ENCODE results near the gene CEP112.

The CEP112 gene

DNA sequence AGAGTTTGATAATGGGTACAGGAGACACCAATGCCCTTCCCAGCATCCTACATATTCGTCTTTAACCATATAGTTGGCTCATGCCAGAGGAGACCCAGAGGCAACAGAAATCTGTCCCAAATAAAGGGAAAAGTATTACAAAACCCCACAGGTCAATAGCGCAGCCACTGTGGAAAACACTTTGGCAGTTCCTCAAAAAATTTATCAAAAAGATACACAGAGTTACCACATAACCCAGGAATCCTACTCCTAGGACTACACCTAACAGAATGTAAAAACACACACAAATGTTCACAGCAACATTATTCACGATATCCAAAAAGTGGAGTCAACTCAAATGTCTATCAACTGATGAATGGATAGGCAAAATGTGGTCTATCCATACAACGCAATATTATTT lies 135.8 kb downstream of the CEP112 start:
- no peak for DNase-seq

DNA sequence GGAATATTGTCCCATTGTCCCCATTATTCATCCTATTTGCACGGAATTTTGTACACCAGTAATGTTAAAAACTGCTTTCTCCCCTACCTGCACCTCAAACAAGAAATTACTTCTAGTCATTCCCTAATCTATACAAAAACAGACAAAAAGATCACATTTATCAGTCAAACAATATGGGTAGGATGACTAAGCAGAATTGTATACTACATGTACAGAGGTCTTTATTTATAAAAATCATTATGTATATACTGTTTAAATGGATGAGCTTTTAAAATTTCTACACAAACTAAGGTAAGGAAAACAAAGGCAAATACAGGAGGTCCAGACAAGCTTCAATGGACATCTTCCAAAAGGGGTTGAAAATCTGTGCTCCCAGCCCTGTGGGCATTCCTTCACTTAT lies 137.7 kb downstream of the CEP112 start:
- no peak for DNase-seq

DNA sequence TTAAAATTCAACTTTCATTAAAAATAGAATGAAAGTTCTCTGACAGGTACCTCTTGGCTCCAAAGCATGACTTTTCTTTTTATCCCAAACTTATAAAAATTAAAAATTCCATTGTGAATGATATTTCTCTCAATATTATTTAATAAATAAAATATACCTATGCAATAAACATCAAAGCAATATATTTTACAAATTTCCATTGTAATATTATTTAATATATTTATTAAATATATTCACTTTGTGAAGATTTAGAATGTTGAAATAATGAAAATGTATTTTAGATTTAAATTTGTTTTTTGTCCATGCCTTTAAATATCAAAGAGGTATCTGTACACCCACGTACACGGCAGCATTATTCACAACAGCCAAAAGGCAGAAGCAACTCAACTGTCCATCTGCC lies 147.8 kb downstream of the CEP112 start:
- no peak for DNase-seq

DNA sequence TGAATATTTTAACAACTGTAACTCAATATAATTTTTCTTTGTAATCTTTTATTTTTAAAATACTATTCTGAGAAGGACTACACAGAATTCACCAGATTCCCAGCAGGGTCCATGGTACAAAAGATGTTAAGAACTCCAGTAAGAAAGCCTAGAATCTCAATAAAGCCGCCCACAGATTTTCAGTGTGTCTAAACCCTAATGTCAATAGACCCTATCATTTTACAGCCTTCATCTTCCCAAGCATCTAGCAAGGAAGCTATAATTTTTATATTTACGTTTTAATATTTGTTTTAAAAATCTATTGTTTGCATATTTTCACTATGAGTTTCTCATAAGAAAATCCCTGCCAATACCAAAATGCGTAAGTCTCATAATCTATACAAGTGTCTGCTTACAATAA lies 148.5 kb downstream of the CEP112 start:
- DNase-seq: no peak

DNA sequence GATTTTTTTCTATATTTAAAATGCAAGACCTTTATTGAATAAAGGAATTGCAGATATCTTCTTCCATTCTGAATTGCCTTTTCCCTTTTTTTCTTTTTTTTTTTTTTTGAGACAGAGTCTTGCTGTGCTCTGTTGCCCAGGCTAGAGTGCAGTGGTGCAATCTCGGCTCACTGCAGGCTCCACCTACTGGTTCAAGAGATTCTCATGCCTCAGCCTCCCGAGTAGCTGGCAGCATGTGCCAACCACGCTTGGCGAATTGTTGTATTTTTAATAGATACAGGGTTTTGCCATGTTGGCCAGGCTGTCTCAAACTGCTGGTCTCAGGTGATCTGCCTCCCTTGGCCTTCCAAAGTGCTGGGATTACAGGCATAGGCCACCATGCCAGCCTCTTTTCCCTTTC lies 151.5 kb downstream of the CEP112 start:
- no peak for DNase-seq

DNA sequence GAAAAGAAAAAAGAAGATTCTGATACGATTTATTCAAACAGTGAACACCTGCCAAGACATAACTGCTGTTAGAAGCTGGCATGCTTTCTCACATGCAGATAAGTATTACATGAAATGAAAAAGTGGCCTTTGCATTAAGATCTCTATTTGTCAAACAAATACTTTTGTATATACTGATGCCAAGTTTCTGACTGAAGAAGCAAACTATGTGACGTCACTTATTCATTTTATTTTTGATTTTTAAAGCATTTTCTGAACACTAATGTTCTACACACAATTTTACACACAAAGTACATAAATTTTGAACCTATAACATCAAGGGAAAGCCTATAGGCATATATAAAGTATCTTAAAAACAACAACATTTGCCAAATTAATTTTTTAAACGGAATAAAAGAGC lies 153.8 kb downstream of the CEP112 start:
- no peak for DNase-seq

DNA sequence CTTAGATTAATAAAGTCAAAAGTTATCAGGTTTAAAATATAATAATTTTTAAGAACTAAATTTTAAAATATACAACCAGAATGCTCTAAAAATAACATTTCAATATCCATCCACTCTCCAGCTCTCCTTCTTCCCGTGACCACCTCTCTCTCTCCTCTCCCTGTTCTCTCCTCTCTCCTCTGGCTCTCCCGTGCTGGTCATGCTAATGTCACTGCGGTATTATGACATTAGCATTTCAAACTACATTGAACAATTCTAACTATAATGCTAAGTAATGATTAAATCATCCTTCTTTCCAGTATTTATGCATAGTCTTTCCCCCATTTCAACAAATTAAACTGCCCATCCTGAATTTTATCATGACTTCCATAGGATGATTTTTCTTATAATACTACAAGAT lies 154.7 kb downstream of the CEP112 start:
- no peak for DNase-seq

DNA sequence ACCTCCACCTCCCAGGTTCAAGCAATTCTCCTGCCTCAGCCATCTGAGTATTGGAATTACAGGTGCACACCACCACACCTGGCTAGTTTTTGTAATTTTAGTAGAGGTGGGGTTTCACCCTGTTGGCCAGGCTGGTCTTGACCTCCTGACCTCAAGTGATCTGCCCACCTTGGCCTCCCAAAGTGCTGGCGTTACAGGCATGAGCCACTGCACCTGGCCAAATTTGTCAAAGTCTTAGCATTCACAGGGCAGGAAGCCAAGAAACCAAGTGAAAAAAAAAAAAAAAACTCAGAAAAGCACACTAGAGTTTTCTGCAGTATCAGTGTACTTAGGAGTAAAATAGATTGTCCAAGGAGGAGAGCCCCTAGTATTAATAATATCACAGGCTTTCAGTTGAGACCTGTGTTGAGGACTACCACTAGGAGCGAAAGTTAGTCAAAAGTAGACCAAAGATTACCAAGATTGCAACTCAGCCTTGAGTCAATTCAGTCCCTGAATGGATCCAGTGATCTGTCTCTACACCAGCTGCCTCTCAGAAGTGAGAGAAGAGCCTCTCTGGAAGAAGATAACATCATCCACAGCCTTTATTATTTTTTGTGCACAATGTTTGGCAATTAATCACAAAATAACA lies 159.7 kb downstream of the CEP112 start:
- no peak for DNase-seq

DNA sequence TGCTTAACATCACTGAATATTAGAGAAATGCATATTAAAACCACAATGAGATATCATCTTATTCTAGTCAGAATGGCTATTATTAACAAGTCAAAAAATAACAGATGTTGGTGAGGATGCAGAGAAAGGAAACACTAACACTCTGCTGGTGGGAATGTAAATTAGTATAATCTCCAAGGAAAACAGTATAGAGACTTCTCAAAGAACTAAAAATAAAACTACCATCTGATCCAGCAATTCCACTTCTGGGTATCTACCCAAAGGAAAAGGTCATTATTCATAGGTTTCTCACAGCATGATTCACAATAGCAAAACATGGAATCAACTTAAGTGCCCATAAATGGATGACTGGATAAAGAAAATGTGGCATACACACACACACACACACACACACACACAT lies 166.4 kb downstream of the CEP112 start:
- DNase-seq: no peak

DNA sequence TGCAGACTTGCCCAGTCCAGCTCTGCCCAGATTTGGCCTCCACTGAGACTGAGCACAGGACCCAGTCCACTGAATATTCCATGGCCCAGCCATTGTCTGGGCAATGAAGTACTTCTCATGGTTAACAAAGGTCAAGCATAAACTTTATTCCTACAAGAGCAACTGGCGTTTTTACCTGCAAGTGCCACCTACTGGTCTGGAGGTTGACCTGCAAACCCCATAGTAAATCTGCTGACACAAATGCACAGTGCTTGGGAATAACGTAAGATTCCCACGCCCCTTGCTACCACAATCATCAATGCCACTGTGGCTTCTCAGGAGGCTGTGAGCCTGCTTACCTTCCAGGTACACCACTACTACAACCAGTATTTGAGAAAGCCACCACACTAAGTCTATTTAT lies 170.2 kb downstream of the CEP112 start:
- DNase-seq: no peak

DNA sequence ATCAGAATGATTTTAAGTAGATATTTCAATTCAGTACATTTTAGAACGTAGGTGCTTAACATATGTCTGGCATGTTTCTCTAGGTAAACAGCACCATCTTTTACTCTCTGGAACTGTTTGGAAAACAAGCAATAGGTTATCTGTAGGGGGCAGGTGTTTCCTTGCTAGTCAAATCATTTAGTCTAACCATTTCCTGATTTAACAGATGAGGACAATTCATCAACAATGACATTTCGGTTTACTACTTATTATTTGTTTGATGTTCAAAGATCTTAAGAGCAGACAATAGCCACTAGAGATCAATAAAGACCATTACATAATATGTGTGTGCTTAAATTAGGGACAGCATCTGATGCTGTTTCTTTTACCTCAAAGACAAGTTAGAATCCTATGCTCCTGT lies 173.1 kb downstream of the CEP112 start:
- DNase-seq: no peak

DNA sequence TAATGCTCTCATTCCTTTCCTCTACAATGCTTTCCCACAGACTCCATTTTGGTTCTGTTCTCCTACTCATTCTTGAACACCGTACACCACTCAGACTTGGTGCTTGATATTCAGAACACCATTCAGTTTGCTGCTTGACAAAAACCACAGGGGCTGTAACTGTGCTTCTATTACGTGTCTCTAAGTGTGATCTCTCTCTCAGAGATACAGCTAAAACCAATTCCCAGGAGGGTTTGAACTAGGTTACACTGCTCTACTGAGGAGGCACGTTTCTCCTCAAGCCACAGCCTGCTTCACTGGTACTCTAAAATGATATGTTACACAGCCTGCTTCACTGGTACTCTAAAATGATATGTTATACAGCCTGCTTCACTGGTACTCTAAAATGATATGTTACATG lies 175.7 kb downstream of the CEP112 start:
- DNase-seq: no peak

DNA sequence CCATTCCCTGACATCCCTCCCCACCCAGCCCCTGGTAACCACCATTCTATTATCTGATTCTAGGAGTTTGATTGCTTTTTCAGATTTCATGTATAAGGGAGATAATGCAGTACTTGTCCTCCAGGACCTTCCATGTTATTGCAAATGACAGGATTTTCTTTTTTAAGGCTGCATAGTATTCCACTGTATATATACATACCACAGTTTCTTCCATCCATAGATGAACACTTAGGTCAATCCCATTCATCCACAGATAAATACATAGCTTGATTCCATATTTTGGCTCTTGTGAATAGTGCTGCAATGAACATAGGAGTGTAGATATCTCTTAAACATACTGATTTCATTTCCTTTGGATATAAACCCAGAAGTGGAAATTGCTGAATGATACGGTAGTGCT lies 183.3 kb downstream of the CEP112 start:
- no peak for DNase-seq

DNA sequence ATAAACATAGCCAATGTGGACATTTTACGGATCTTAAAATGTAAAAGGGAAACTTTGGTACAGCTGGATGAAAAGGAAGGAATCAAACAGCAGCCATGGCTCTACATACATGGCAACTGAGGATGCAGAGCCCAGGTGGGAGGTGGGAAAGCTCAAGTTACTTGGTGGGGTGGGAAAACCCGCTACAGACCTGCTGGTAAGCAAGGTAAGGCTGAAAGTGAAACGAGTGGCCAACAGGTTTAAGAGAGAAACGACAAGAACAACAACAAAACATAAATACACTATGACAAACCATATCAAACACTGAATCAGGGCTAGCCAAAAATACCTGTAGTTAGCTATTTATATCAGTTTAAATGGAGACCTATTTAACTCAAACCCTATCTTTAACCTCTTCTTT lies 185.3 kb downstream of the CEP112 start:
- no peak for DNase-seq

DNA sequence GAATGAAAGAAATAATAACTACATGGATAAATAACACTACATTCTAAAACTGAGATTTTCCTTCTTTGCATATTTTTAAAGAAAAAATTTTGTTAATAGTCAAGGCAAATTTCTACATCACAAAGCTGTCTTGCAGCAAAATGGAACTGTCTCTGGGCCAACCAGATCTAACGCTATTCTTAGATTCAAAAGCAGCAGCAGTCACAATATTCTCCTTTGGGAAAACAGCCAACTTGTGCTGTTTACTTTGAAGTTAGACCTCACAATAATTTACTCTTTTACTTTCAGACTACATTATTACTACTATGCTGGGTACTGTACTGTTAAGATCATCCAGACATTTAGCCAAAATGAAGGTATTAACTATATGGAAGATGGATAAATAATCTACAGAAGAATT lies 189.1 kb downstream of the CEP112 start:
- DNase-seq: no peak

DNA sequence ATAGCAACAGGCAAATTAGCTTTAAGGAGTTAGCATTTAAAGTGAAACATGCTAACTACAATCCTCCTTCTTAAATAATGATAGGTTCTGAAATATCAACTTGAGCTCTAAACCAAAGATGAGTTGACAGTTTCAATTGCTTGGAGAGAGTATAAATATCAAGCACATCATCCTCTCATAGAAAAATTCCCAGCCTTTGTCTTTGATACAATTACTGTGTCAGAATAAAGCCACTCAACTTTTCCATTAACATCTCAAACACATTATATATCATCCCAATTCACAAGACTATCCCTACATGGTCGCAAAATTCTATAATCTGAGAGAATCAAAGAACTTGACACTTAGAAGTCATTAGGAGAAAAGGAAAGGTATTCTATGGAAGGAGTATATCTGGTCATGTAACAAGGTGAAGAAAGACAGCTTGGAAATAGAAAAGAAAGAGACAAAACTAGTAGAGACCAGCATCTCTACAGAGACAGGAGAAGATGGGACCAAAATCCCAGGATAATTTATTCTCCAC lies 189.8 kb downstream of the CEP112 start:
- DNase-seq: no peak

DNA sequence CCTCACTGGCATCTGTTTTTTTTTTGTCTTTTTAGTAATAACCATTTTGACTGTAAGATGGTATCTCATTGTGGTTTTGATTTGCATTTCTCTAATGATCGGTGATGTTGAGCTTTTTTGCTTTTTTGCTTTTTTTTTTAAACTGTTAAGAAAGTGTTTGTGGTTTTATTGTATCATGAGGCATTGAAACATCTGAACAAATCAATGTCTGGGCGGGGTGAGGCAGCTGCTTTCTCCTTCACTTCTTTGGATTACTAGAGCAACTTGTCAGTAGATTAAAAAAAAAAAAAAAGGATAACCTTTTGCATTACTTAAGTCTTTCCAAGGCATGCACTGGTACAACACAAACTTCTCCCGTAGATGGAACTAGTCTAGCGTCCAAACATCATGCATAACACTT lies 191.7 kb downstream of the CEP112 start:
- DNase-seq: no peak

DNA sequence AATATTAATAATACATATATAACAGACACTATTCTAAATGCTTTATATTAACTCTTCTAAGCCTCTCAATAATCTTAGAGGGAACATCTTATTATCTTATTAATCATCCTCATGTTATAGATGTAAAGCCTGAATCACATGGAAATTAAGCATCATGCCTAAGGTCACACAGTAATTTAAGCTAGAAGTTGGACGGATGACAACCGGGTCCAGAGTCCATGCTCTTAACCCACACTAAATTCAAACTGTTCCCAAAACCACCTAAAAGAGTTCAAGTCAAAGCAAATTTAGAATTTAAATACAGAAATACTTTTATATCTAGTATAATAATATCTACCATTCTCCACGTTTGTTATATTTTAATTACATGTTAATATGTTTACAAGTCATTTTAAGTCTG lies 193.3 kb downstream of the CEP112 start:
- DNase-seq: no peak

DNA sequence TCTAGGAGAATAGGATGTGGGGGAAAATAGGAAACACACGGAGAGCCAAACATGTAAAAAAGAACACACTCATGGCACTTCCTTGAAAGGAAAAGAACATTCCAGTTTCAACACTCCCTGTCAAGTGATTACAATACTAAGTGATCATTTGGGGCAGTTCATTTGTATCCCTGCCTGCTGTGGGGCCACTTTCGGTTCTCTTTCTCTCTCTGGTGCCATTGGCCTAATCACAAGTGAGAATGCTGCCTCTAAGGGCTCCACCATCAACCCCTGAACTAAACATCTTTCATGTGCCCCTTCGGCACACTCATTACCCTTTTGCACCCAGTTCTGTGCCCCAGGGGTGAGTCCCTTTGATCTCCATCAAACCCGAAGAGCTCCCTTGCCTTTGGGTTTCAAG lies 197.3 kb downstream of the CEP112 start:
- no peak for DNase-seq

DNA sequence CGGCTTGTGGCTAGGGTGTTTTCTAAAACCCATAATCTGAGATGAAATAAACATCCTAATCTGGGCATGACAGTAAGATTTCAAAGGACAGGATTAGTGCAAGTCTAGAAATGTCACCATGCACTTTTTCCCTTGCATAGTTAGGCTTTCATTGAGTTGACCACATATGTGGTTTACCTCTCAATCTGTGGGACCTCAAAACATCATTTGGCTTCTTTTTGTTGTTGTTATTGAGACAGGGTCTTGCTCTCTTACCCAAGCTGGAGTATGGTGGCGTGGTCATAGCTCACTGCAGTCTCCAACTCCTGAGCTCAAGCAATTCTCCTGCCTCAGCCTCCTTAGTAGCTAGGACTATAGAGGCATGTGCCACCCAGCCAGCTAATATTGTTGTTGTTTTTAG lies 197.8 kb downstream of the CEP112 start:
- DNase-seq: no peak

DNA sequence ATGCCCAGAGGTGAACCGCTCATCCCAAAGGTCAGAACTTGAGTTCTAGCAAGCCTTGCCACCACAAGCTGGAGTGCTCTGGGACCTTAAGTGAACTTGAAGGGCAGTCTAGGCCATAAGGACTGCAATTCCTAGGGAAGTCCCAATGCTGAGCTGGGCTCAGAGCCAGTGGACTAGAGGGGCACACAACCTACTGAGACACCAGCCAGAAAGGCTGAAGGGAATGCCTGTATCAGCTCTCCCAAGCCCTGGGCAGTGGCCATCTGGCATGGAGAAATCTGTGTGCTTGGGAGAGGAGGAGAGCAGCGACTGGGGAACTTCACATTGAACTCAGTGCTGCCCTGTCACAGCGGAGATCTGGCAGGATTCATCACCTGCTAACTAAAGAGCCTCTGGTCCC lies 201.3 kb downstream of the CEP112 start:
- no peak for DNase-seq

DNA sequence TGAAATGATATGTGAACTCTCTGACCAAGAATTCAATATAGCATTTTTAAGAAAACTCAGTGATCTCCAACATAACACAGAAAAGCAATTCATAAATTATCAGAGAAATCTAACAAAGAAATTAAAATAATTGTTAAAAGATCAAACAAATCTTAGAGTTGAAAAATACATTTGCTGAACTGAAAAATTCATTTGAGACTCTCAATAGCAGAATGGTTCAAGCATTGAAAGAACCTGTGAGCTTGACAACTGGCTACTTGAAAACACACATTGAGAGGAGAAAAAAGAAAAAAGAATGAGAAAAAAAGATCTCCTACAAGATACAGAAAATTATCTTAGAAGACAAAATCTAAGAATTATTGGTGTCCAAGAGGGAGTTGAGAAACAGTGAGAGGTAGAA lies 203.5 kb downstream of the CEP112 start:
- no peak for DNase-seq

DNA sequence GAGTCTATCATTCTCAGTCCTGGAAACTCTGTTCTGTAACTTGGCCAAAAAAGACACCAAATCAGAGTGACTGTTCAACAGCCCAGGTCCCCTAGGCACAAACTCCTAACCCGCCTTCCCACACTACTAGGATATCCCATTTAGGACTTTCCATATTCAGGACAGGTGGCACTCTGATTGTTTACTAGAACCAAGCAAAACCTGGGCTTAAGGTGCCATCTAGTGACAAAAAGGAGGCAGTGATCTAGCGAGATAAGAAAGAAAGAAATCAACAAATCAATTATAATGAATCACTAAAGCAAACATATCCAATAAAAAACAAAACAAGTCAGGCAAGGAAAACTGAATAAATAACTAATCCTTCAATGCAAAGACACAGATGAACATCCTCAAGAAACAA lies 203.9 kb downstream of the CEP112 start:
- DNase-seq: peak; percentile 0

DNA sequence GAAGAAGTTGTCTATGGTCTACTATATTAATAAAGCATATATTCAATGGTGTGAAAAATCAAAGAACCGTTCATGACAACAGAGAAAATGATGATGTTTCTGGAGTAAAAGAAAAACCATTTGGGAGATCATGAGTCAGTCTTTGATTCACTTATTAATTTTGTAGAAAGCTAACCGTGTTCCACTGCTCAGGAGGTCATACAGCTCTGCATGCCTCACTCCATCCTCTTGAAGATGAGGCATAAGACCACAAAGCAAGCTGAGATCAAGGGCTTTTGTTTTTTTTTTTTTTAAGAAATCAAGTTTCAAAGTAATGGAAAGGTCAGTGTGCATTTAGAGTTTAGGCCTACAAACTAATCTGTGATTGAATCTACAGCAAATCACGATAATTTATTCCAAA lies 206.4 kb downstream of the CEP112 start:
- DNase-seq: no peak

DNA sequence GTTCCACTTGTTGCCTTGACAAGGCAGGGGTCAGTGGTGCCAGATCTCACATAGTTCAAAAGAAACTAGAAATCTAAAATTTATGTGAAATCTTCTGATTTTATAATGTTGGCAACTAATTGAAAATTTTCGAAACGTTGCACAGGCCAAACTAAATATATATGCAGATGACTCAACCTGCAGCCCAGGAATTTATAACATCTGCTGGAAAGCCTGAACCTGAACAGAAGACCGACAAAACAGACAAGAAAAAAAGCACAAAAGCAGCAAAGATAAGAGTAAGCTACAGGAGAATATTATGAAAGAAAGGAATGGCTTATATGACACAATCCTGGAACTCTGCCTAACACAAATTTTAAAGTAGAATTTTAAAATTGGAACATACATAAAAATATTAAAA lies 207.6 kb downstream of the CEP112 start:
- DNase-seq: no peak

DNA sequence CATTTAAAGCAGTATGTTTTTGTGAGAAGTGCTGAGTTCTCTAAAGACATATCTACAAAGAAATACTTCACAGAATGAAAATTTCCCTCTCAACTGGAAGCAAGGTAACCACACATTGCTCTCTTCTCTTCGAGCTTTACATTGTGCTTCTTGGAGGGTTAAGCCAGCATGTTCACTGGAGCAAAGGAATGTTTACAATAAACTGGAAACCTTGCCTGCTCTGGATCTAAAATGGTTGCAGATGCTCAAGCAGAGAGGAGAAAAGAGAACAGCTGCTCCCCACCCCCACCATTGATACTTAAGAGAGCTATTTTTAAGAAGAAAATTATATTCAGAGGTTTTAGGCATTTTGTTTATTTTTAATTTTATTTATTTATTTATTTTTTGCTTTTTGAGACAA lies 213.1 kb downstream of the CEP112 start:
- DNase-seq: no peak
